ENCODE results near the gene LDHA. TPM values are rescaled to one million over a fixed set of nuclear protein-coding genes. Genes with fewer than 3 reads are reported as not detected.

LDHA gene
- total RNA-seq, 1 donor from 2014 or later: 977 TPM

DNA sequence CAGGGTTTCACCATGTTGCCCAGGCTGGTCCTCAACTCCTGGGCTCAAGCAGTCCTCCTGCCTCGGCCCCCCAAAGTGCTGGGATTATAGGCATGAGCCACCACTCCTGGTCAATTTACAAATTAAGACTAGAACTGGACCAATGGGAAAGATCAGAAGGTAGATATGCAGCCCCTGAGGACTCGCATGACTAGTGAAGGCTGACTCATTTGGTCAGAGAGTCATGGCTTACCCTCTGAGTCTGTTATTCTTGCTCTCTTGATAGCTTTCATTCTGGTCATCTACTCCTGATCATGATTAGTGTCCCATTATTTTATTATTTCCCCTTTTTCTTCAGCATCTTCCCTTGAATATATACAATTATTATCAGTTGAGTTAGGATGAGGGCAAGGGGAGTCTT, 58.6 kb downstream of the LDHA start:
- no peak overlapping the region for H3K27ac Mint-ChIP-seq
- H3K4me1 Mint-ChIP-seq: no peaks in the 10 kb centered on the region
- H3K4me3 Mint-ChIP-seq: no peak overlapping the region
- Histone ChIP-seq H4K20me1 (ENCODE audit: low read depth) (no peaks in the 10 kb centered on the region), H3K9me3 (ENCODE audit: low read depth) (no peaks in the 10 kb centered on the region), H3K4me3 (no peak overlapping the region), H2AFZ (replicated peaks) (no peak overlapping the region), H3K36me3 (no peaks in the 10 kb centered on the region), H3K79me2 (ENCODE audit: low read depth) (no peaks in the 10 kb centered on the region), H3K4me1 (no peaks in the 10 kb centered on the region), H3K27me3 (no peaks in the 10 kb centered on the region), H3F3A (ENCODE audit: low read depth) (no peaks in the 10 kb centered on the region), H3K27ac (no peak overlapping the region), H3K9ac (no peak overlapping the region), H3K4me2 (no peak overlapping the region)
- H3K9me3 Mint-ChIP-seq: no peaks in the 10 kb centered on the region
- peaks cover 13% of the 10 kb centered on the region for H3K27me3 Mint-ChIP-seq (ENCODE audit: insufficient read depth, low read depth)
- DNase-seq (ENCODE audit: low spot score): no peak
- H3K36me3 Mint-ChIP-seq: no peaks in the 10 kb centered on the region
- no peak for TF ChIP-seq EZH2phosphoT487 (IDR thresholded peaks at IDR 0.05)
- TF ChIP-seq, protein P1, sequence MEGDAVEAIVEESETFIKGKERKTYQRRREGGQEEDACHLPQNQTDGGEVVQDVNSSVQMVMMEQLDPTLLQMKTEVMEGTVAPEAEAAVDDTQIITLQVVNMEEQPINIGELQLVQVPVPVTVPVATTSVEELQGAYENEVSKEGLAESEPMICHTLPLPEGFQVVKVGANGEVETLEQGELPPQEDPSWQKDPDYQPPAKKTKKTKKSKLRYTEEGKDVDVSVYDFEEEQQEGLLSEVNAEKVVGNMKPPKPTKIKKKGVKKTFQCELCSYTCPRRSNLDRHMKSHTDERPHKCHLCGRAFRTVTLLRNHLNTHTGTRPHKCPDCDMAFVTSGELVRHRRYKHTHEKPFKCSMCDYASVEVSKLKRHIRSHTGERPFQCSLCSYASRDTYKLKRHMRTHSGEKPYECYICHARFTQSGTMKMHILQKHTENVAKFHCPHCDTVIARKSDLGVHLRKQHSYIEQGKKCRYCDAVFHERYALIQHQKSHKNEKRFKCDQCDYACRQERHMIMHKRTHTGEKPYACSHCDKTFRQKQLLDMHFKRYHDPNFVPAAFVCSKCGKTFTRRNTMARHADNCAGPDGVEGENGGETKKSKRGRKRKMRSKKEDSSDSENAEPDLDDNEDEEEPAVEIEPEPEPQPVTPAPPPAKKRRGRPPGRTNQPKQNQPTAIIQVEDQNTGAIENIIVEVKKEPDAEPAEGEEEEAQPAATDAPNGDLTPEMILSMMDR (IDR thresholded peaks at IDR 0.05): no peak
- no peak for TF ChIP-seq EZH2 (IDR thresholded peaks at IDR 0.05)

DNA sequence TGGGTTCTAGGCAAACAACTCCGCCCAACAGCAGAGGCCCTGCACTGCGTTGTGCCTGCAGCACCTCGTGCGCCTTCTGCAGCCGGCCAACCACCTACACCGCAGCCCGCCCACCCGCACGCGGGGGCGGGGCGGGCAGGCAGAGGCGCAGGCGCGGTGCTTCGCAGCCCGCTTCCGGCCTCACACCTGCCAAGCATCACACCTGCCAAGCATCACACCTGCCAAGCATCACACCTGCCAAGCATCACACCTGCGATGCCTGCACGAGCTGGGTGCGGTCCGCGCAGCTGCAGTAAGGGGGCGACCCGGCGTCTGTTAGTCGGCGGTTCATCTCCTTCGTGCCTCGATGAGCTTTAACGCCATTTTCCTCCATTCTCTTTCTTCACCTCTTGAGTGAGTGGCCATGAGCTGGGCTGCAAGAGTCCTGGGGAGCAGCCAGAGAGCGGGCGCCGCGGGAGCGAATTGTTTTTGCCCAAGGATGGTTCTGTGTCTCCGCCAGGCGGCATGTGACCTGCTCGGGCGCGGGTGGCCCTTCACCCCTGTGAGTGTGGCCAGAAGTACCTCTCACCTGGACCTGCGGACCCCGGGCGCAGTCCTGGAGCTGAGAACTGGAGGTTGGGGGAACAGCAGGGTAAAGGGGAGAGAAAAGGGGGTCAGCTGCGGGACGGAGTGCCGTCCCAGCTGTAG, 61.5 kb downstream of the LDHA start, which contains the start of gene LDHAL6A:
Gene LDHAL6A, plus strand, starts transcription at position 171 of the 687 bp plus-strand sequence. CDS start 825 bp downstream, outside the sequence.
- Histone ChIP-seq H3K4me3 (no peak within 1 kb of the TSS), H3K4me2 (no peak within 1 kb of the TSS), H3K27me3 (no peaks in the 10 kb centered on the region), H3K4me1 (no peaks in the 10 kb centered on the region), H3K79me2 (ENCODE audit: low read depth) (no peaks in the 10 kb centered on the region), H4K20me1 (ENCODE audit: low read depth) (no peaks in the 10 kb centered on the region), H3K9me3 (ENCODE audit: low read depth) (no peaks in the 10 kb centered on the region), H3K9ac (no peak within 1 kb of the TSS), H3K36me3 (no peaks in the 10 kb centered on the region), H3F3A (ENCODE audit: low read depth) (no peaks in the 10 kb centered on the region), H2AFZ (replicated peaks) (peak within 1 kb of the TSS; percentile 26), H3K27ac (no peak within 1 kb of the TSS)
- no peak within 1 kb of the TSS for H3K27ac Mint-ChIP-seq
- no peaks in the 10 kb centered on the region for H3K9me3 Mint-ChIP-seq
- DNase-seq (ENCODE audit: low spot score): no peak
- peaks cover 8% of the 10 kb centered on the region for H3K27me3 Mint-ChIP-seq (ENCODE audit: insufficient read depth, low read depth)
- no peak within 1 kb of the TSS for H3K4me3 Mint-ChIP-seq
- TF ChIP-seq EZH2phosphoT487 (IDR thresholded peaks at IDR 0.05): no peak
- TF ChIP-seq, protein P1 (IDR thresholded peaks at IDR 0.05): no peak
- TF ChIP-seq EZH2 (IDR thresholded peaks at IDR 0.05): no peak
- no peaks in the 10 kb centered on the region for H3K4me1 Mint-ChIP-seq
- no peaks in the 10 kb centered on the region for H3K36me3 Mint-ChIP-seq

DNA sequence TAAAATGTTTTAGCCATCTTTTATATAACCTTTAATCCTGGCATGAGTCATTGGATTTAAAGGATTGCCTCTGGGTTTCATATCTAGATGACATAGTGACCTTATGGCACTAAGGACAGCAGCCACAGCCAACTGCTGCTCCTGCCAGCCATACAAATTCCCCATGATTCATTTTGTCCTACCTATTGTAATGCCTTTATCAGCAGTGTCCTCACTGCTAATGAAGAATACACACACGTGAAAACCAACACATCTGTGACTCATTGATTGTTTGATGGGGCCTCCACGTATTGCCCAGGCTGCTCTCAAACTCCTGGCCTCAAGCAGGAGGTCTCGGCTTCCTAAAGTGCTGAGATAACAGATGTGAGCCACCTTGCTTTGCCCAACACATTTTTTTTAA, 63.1 kb downstream of the LDHA start:
- Histone ChIP-seq H3K9me3 (ENCODE audit: low read depth) (no peaks in the 10 kb centered on the region), H3K4me3 (no peak overlapping the region), H3K9ac (no peak overlapping the region), H3K4me2 (no peak overlapping the region), H3K36me3 (no peaks in the 10 kb centered on the region), H3K27ac (no peak overlapping the region), H3K27me3 (no peaks in the 10 kb centered on the region), H2AFZ (replicated peaks) (no peak overlapping the region), H3K79me2 (ENCODE audit: low read depth) (no peaks in the 10 kb centered on the region), H4K20me1 (ENCODE audit: low read depth) (no peaks in the 10 kb centered on the region), H3F3A (ENCODE audit: low read depth) (no peaks in the 10 kb centered on the region), H3K4me1 (no peaks in the 10 kb centered on the region)
- Mint-ChIP-seq H3K27ac (no peak overlapping the region), H3K9me3 (no peaks in the 10 kb centered on the region), H3K4me1 (no peaks in the 10 kb centered on the region), H3K4me3 (no peak overlapping the region), H3K36me3 (no peaks in the 10 kb centered on the region), H3K27me3 (ENCODE audit: insufficient read depth, low read depth) (peaks cover 4% of the 10 kb centered on the region)
- DNase-seq (ENCODE audit: low spot score): no peak
- TF ChIP-seq EZH2phosphoT487 (IDR thresholded peaks at IDR 0.05) (no peak), EZH2 (IDR thresholded peaks at IDR 0.05) (no peak)
- TF ChIP-seq, protein P1 (IDR thresholded peaks at IDR 0.05): no peak

Small RNA genes lying within 50 kb of the gene (microRNA-seq; reads per million reads assigned to microRNA genes)
- gene MIR3159: not detected

Small RNA genes lying within 50 kb of the gene (small RNA-seq; reads per million reads assigned to genes)
- not detected for gene MIR3159

Other genes with a start within 250 kb of the LDHA start
- gene MRGPRX4, start 221.7 kb upstream of the LDHA start, total RNA-seq (ENCODE audit: low replicate concordance): not detected in 2 replicates
- gene SAA4, start 157.8 kb upstream of the LDHA start, total RNA-seq (ENCODE audit: low replicate concordance): not detected in 2 replicates
- gene SAA2, start 145.9 kb upstream of the LDHA start, total RNA-seq (ENCODE audit: low replicate concordance): not detected in 2 replicates
- not detected in 2 replicates for gene SAA1, start 128.3 kb upstream of the LDHA start, total RNA-seq (ENCODE audit: low replicate concordance)
- gene HPS5, start 72.4 kb upstream of the LDHA start, total RNA-seq (ENCODE audit: low replicate concordance): 17.0 and 21.3 TPM in 2 replicates
- 33.2 and 45.2 TPM in 2 replicates for gene GTF2H1, start 72.0 kb upstream of the LDHA start, total RNA-seq (ENCODE audit: low replicate concordance)
- 1.7 and 2.2 TPM in 2 replicates for gene LDHC, start 17.8 kb downstream of the LDHA start, total RNA-seq (ENCODE audit: low replicate concordance)
- not detected in 2 replicates for gene LDHAL6A, start 61.3 kb downstream of the LDHA start, total RNA-seq (ENCODE audit: low replicate concordance)
- gene TSG101, start 132.4 kb downstream of the LDHA start, total RNA-seq (ENCODE audit: low replicate concordance): 84.6 and 115 TPM in 2 replicates
- 16.1 and 20.4 TPM in 2 replicates for gene UEVLD, start 194.2 kb downstream of the LDHA start, total RNA-seq (ENCODE audit: low replicate concordance)
- gene MISFA, start 205.2 kb downstream of the LDHA start, total RNA-seq (ENCODE audit: low replicate concordance): 0.65 and 1.6 TPM in 2 replicates
- 10.8 and 12.3 TPM in 2 replicates for gene SPTY2D1, start 239.8 kb downstream of the LDHA start, total RNA-seq (ENCODE audit: low replicate concordance)

All from neural progenitor cell (in vitro differentiated cells).